Left lung (tissue), 10 donors: ENCODE results near the gene PSMB7. TPM values are rescaled to one million over a fixed set of nuclear protein-coding genes. Genes with fewer than 3 reads are reported as not detected.

ENCODE experiments used
- ATAC-seq: fragments of 200-7000 bp; cut with Tn5 transposase; one replicate; pipeline ENCODE4 v1.9.1; 2020; ENCODE audit warnings: moderate library complexity
- DNase-seq, 4 donors: peaks; one replicate each; pipeline ENCODE4 v3.0.0-alpha.2; 2013 to 2020
- H3K27ac ChIP-seq, 2 donors: fragments of 200-600 bp; sonication (generic) in 1 of 2; one replicate each; pipeline versions ENCODE4 v1.5.0 to v1.8.0; 2020 to 2021
- H3K27me3 ChIP-seq, 2 donors: fragments of 200-600 bp; sonication (generic) in 1 of 2; one replicate each; pipeline versions ENCODE4 v1.5.0 to v1.8.0; 2020 to 2021
- H3K36me3 ChIP-seq, 2 donors: fragments of 200-600 bp; sonication (generic) in 1 of 2; one replicate each; pipeline versions ENCODE4 v1.5.0 to v1.8.0; 2020 to 2021
- H3K4me1 ChIP-seq, 2 donors: fragments of 200-600 bp; one replicate each; pipeline ENCODE4 v1.8.0; 2021
- H3K4me3 ChIP-seq, 2 donors: fragments of 200-600 bp; sonication (generic) in 1 of 2; one replicate each; pipeline versions ENCODE4 v1.5.0 to v1.8.0; 2020 to 2021; ENCODE audit warnings: mild to moderate bottlenecking in 1 of 2
- H3K9me3 ChIP-seq, 2 donors: fragments of 200-600 bp; sonication (generic) in 1 of 2; one replicate each; pipeline versions ENCODE4 v1.5.0 to v1.8.0; 2020 to 2021
- CTCF ChIP-seq, 2 donors: fragments of 200-600 bp; sonication (generic) in 1 of 2; IDR thresholded peaks; one replicate each; pipeline versions ENCODE4 v1.5.0 to v1.8.0; 2021; ENCODE audit warnings: antibody characterized with exemption in 2 of 2
- intact Hi-C, 2 donors: fragments of 100-400 bp; cut with DNase I; formaldehyde crosslinking; loops; one replicate each; pipeline versions ENCODE4 v1.11.2 to v1.14.2; 2022
- polyA plus RNA-seq, 6 donors: library from polyadenylated mRNA; unstranded; fragments of 120-200 nt; gene quantifications; one replicate each; pipeline ENCODE4 v1.2.1, GENCODE V29; 2013; ENCODE audit not compliant: insufficient read length in 6 of 6
- total RNA-seq, 2 donors: library from RNA; stranded (reverse); fragmentation: NEBNext Ultra II Directional; extraction: Animal tissue kit (Norgen Biotek cat#: 25700); gene quantifications; one replicate each; pipeline ENCODE4 v1.2.1, GENCODE V29; 2021
- donor health status: DM: no; HTN: yes; CAD: no.
- donor health status: DM: no; HTN: no; CAD: no.

The PSMB7 gene
- total and polyA plus RNA-seq, 8 donors, result 86.3 to 220 (median 203) TPM

DNA sequence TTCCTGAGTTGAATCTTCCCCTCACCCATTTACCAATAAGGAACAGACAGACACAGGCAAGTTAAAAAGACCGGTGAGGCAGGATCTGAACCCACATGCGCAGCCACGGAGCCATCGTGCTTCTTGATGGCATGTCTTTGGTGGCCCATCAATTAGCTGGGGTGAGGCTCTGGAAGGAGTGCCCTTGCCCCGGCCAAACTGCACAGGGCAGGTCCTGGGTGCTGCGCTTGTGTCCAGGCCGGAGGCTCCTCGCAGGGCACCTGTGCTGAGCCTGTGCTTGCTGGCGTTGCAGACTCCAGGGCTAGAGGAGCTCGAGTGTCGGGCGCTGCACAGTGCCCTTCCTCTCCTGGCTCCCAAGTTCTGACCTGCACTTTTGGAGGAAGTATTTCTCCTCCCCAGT lies 66.4 kb downstream of the PSMB7 start:
- ATAC-seq (no peak), DNase-seq (no peak)
- Histone ChIP-seq H3K4me3 (no peak overlapping the region), H3K27me3 (no peaks in the 10 kb centered on the region), H3K27ac (no peak overlapping the region), H3K4me1 (peaks cover 0 to 8% of the 10 kb centered on the region in 2 donors), H3K9me3 (no peaks in the 10 kb centered on the region), H3K36me3 (peaks cover 0 to 100% of the 10 kb centered on the region in 2 donors)
- TF ChIP-seq CTCF (IDR thresholded peaks at IDR 0.05), result no peak
- intact Hi-C loops, result no loop called here

DNA sequence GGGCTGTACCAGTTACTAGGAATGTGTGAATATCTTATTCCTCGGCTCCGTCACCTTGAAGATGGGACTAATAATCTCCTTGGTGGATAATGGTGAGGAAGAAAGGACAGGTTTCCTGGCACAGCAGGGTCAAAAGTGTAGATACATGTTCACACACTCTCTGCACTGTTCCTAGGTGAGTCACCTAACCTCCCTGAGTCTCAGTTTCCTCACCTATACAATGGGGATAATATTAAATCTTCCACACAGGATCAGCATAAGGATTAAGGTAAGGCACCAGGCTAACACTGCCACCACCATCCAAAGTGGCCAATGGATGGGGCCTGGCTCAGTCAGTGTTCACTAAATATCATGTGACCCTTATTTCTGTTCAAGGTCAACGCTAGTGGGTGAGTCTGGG lies 66.9 kb downstream of the PSMB7 start:
- no peak overlapping the region for H3K4me3 ChIP-seq
- ATAC-seq (no peak), DNase-seq (no peak)
- no peaks in the 10 kb centered on the region for H3K27me3 ChIP-seq
- peaks cover 0 to 100% of the 10 kb centered on the region in 2 donors for H3K36me3 ChIP-seq
- H3K4me1 ChIP-seq, result peaks cover 0 to 8% of the 10 kb centered on the region in 2 donors
- no peak overlapping the region for H3K27ac ChIP-seq
- TF ChIP-seq CTCF (IDR thresholded peaks at IDR 0.05), result no peak
- intact Hi-C loops, result no loop called here
- H3K9me3 ChIP-seq, result no peaks in the 10 kb centered on the region

- Histone ChIP-seq H3K4me1 (peaks cover 0 to 8% of the 10 kb centered on the region in 2 donors), H3K36me3 (peaks cover 0 to 98% of the 10 kb centered on the region in 2 donors), H3K27me3 (no peaks in the 10 kb centered on the region), H3K9me3 (no peaks in the 10 kb centered on the region), H3K4me3 (no peak overlapping the region), H3K27ac (no peak overlapping the region)
- no peak for TF ChIP-seq CTCF (IDR thresholded peaks at IDR 0.05)
- DNase-seq (peak in 2 of 4 donors; percentile 23 to 27), ATAC-seq (no peak)
- intact Hi-C loops, result no loop called here
Observed at GRCh38 chr9:124347968-124348358, 67.3 kb downstream of the PSMB7 start.

- intact Hi-C loops, result no loop called here
- Histone ChIP-seq H3K27ac (no peak overlapping the region), H3K9me3 (no peaks in the 10 kb centered on the region), H3K27me3 (no peaks in the 10 kb centered on the region), H3K36me3 (peaks cover 0 to 97% of the 10 kb centered on the region in 2 donors), H3K4me3 (no peak overlapping the region), H3K4me1 (peaks cover under 1 to 13% of the 10 kb centered on the region in 2 donors)
- ATAC-seq (no peak), DNase-seq (peak in 1 of 4 donors; percentile 27)
- no peak for TF ChIP-seq CTCF (IDR thresholded peaks at IDR 0.05)
Observed at GRCh38 chr9:124347206-124347967, 67.9 kb downstream of the PSMB7 start.

DNA sequence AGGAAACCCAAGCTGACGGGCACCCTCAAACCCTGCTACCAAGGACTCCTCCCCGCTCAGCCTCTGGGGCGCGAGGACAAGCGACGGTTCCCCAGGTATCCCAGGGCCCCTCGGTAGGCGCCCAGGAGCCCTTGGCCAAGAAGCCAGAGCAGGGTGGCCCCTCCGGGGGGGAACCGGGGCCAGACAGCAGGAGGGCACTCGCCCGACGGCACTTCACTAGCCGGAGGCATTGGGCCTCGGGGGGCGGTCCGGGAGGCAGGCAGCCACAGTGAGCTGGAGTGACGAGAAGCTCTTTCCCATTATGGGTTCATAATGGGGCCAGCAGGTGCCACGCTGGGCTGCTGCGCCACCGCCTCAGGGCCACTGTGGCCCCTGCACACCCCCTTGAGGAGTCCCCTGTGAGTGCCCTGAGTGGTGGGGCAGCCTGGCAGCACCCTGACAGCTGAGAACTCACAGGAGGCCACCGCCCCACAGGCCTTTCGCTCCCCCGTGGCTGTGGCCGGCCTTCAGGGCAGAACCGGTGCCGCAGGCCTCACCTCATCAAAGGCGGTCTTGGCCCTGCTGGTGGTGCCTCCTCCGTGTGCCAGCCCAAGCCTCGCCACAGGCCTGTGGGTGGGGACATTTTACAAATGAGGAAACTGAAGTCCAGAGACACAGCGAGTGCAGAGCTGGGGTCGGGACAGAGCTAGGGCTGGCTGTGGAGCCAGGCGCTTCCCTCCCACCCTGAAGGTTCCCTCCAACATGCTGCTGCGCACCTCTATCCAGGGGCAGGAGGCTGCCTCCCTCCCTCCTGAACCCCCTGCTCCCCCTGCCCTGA lies 68.7 kb downstream of the PSMB7 start:
- peaks cover 0 to 97% of the 10 kb centered on the region in 2 donors for H3K36me3 ChIP-seq
- DNase-seq, result peak in 1 of 4 donors; percentile 74
- H3K4me3 ChIP-seq, result no peak overlapping the region

More for the DNA sequence above, 68.7 kb downstream of the PSMB7 start:
- no peak overlapping the region for H3K27ac ChIP-seq
- H3K27me3 ChIP-seq, result no peaks in the 10 kb centered on the region
- TF ChIP-seq CTCF (IDR thresholded peaks at IDR 0.05), result no peak
- intact Hi-C loops, result no loop called here
- H3K9me3 ChIP-seq, result no peaks in the 10 kb centered on the region
- ATAC-seq, result no peak
- H3K4me1 ChIP-seq, result peaks cover 3 to 15% of the 10 kb centered on the region in 2 donors
